Mucosa of gallbladder (tissue), 1 donor: ENCODE results near the gene RASL10B. TPM values are rescaled to one million over a fixed set of nuclear protein-coding genes. Genes with fewer than 3 reads are reported as not detected.
"Not testable (repeated sequence)": the region's sequence is repeated elsewhere in the genome, so short reads cannot be mapped to it uniquely, and the experiment has no call there.

Source experiments
- DNase-seq: peaks from one replicate; pipeline ENCODE4 v3.0.0-alpha.2; 2020; ENCODE audit warnings: low spot score
- total RNA-seq: library from RNA; stranded (reverse); gene quantifications from one replicate; pipeline ENCODE4 v1.2.1, GENCODE V29; 2021
- donor health status: DM: no; HTN: no; CAD: no.

The RASL10B gene, protein sequence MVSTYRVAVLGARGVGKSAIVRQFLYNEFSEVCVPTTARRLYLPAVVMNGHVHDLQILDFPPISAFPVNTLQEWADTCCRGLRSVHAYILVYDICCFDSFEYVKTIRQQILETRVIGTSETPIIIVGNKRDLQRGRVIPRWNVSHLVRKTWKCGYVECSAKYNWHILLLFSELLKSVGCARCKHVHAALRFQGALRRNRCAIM
- total RNA-seq: 7.9 TPM

DNA sequence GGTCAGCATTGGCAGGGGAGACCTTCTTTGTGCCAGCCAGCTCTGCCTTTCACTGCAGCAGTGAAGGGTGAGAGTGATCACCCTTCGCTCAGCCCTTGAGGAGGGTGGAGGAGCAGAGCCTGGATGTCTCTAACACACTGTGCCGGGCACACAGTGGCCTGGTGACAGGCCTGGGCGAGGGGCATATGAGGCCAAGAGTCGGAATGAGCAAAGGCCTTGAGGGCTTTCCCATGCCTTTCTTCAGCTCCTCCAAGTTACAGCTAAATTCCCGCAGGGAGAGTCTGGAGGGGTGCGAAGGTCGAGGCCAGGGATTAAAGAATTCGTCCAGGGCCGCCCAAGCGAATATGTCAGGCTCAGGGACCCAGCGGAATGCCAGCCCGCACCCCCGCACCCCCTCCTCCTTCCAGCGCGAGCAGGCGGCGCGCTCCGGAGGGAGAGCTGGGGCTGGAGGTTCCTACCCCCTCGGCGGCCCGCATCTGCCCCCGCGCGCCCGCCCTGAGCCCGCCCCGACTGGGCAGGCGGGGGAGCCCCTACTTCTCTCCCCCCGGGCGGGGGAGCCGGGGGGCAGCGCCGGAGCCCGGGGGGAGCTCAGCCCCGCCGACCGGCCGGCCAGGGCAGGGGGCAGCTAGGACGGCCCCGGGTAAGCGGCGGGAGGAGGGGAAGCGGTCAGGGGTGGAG lies at the start of gene RASL10B:
RASL10B (plus strand) TSS at position 401 of the 678 bp plus-strand sequence. CDS start 3,546 bp downstream, outside the sequence.
- DNase-seq: peak; percentile 37

DNA sequence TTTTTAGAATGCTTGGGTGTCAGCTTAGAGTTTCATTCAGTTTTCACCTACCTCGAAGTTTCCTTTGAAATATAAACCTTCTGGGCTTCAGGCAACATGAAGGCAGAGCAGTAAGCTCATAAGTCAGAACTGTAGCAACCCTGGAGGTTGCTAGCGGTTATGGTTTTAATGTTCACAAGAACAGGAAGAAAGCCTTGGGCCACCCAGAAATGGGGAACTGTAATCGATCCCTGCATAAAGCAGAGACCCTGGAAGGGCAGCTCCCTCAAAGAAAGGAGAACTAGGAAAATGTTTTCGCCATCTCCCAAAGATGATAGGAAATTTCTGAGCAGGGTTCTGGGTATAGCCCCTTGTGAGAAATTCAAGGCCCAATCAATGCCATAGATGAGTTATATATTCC lies 47.8 kb upstream of the RASL10B start:
- no peak for DNase-seq

- DNase-seq: no peak
Observed at GRCh38 chr17:35684055-35684802, 47.2 kb upstream of the RASL10B start.

- DNase-seq: no peak
Observed at GRCh38 chr17:35692512-35693210, 38.8 kb upstream of the RASL10B start.

DNA sequence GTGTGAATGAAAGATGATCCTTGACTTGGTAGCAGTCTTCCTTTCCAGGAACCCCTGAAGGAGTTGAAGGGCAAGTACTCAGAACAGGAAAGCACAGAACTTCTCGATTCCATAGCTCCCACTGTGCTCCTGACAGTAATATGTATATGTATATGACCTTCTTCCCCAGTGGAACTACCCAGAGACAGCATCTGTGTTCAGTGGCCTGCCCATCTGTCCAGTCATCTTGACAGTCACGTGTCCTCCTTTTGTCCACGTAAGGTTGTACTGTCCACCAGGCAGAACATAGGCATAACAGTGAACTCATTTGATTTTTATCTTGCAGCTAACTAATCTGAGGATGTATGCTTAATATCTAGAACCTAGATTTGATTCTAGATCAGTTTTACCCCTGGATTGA lies 37.8 kb upstream of the RASL10B start:
- DNase-seq: no peak

DNA sequence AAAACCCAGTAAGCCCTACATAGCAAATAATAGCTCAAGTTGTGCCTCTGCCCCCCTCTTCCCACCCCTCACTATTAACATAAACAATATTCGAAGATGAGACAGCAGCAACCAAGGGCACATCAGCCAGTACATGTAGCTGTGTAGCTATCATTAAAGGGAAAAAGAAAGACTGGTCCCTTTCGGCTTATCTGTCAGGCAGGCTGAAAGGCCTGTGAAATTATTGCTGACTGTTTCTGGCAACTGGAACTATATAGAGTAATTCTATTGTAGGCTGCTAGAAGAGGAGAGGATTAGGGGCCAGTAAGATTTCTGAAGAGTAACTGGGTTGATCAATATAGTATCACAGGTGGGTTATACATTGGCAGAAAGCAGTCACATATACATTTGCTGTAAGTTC lies 36.5 kb upstream of the RASL10B start:
- DNase-seq: no peak

GRCh38 chr17:35695613-35696012 lies 35.8 kb upstream of the RASL10B start:
- DNase-seq: no peak

DNA sequence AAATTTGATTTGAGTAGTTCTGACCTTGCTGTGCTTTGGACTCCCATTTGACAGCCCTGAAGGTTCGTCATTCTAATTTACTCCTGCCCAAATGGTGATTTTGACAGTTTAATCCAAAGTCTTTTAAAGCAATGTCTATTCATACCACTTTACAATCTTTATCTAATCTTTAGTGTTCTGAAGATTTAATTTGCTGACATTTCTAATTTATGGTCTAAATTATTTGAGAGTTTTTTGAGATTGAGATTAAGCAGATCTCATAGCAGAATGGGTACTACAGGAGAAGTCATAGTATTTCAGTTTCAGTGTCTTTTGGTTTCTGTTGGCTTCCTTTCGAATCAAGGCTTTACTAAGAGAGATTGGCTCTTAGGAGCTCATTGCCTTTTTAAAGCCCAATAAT lies 32.6 kb upstream of the RASL10B start:
- no peak for DNase-seq

DNA sequence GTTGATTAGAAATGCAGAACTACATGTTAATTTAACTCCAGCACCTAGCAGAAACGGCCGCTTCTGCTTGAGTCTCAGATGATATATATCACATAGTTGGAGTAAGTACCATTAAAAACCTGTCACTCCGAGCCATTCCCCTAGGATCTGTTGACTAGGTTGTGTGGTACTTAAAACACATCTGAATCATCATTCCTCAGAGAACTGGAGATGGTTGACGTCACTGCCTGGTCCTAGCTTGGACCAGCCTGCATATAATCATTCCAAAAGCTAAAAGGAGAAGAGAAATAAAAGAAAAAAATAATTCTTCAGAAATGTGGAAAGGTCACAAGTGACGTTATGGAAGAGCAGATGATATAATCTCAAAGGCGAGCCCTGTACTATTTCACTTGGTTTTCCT lies 31.3 kb upstream of the RASL10B start:
- DNase-seq: peak; percentile 12

DNA sequence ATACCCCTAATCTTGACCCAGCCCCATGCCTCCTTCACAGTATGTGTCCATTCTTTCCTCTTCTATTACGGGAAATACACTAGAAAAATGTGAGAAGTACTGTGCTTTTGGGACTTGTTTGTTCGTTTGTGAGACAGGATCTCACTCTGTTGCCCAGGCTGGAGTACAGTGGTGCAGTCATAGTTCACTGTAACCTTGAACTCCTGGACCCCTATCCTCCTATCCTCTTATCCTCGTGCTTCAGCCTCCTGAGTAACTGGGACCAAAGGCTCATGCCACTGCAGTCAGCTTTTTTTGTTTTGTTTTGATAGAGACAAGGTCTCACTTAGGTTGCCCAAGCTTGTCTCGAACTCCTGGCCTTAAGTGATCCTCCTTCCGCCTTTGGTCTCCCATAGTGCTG lies 29.9 kb upstream of the RASL10B start:
- DNase-seq: no peak

- DNase-seq: not testable (repeated sequence)
Observed at GRCh38 chr17:35703308-35703707, 28.1 kb upstream of the RASL10B start.

- no peak for DNase-seq
Observed at GRCh38 chr17:35705230-35705629, 26.2 kb upstream of the RASL10B start.

DNA sequence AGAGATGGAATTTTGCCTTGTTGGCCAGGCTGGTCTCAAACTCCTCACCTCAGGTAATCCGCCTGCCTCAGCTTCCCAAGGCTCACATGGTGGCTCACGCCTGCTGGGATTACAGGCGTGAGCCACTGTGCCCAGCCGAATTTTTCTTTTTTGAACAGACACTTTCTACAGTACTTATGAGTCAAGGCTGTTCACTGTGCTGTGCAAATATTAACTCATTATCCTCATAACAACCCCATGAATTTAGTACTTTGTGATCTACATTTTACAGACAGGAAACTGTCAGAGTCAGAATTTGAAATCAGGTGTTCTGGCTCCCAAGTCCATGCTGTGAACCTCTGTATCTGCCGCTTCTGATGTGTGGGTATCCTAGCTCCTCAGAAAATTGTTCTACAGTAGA lies 25.7 kb upstream of the RASL10B start:
- no peak for DNase-seq

DNA sequence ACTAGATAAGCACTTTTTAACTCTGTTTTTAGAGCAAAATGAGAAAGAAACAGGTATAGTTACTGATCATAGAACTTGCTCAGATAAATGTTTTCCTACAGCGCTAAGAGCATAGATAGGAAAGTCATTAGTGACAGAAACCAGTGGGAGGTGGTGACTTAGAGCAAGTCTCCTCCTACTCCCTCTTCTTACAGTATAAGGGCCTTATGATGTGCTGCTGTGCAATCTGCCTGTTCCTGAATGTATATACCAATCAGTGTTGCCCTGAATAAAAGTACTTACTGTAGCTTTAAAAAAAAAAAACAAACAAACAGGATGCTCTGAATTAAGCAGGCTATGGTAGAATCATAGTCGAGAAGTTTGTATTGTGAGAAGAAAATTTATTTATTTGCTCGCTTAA lies 23.3 kb upstream of the RASL10B start:
- no peak for DNase-seq

- DNase-seq: no peak
Observed at GRCh38 chr17:35708951-35709350, 22.5 kb upstream of the RASL10B start.

DNA sequence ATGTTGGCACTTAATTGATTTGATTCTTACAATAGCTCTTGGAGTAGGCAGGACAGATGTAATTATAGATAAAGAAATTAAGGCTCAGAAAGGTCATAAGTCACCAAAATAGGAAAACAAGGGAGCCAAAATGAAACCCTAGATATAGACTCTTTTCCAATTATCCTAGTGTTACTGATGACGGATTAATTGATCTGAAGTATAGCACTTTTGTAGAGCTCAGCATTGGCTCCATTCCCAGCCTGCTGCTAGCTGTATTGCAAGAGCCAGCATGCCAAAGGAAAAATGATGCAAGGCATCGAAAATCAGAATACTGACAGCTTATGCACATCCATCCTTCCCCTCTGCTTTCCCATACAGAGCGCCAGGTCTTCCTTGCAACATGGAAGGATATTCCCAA lies 21.6 kb upstream of the RASL10B start:
- no peak for DNase-seq

- no peak for DNase-seq
Observed at GRCh38 chr17:35710950-35711349, 20.5 kb upstream of the RASL10B start.

DNA sequence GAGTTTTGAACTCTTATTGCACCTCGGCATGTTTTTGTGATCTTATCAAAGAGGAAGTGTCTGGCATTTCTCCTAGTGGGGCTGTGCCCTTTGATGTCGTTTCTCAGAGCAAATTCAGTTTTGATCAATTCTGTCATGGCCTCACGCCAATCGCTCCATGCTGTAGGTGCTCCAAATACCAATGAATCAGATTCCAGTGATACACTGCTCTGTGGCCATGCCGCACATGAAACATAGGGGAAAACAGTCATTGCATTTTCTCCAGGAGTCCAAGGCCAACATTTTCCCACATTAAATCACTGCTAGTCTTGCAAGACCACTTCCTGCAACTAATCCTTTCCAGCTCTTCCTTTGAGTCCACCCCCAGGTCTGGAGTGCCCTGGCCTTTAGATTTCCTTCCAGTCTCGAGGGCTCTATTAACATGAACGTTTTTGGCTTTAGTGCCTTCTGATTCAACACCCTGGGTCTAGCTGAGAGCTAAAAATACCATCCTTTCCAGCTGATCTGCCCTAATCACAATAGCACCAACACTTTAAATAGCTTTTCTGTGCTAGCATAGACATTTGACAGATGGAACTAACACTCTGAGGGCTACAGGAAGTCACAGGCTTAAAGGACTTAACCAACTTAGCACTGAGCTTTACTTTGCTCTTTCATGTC lies 18.2 kb upstream of the RASL10B start:
- peak; percentile 79 for DNase-seq

- no peak for DNase-seq
Observed at GRCh38 chr17:35714988-35715387, 16.5 kb upstream of the RASL10B start.

DNA sequence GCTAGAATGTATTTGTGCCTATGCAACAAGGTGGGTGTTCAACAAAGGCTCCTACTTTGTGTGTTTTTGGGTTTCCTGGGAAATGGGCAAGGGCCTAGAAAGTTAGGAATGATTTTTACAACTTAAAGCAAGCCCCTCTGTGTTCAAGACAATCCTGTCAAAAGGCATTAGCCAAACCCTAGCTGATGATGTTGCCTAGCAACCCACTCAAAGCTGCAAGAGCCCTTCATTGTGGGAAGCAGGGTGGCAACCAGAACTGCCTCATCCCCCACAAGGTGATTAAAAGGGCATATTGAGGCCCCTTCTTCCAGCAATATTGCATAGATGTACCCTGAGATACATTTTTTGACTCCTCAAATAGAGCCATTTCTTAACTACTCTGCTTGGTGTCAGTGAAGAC lies 16.0 kb upstream of the RASL10B start:
- no peak for DNase-seq

GRCh38 chr17:35716173-35716572 lies 15.3 kb upstream of the RASL10B start:
- no peak for DNase-seq
